Chondrocyte (in vitro differentiated cells): Measurements from ENCODE around the gene AP2S1. TPM values are rescaled to one million over a fixed set of nuclear protein-coding genes. Genes with fewer than 3 reads are reported as not detected.

Experiments
- DNase-seq: peaks from one replicate; pipeline ENCODE4 v3.0.0; 2021; ENCODE audit warnings: mixed read lengths, low spot score
- H3K27ac Mint-ChIP-seq: one replicate; pipeline ENCODE4 v1.8.0; 2021; ENCODE audit warnings: mild to moderate bottlenecking, moderate library complexity, mixed read lengths; ENCODE audit not compliant: unreplicated experiment
- H3K27me3 Mint-ChIP-seq: 2 replicates; pipeline ENCODE4 v1.8.0; 2021; ENCODE audit warnings: low read depth, mixed read lengths
- H3K36me3 Mint-ChIP-seq: 2 replicates; pipeline ENCODE4 v1.8.0; 2021; ENCODE audit warnings: low read depth, mixed read lengths
- H3K4me1 Mint-ChIP-seq: 2 replicates; pipeline ENCODE4 v1.8.0; 2021; ENCODE audit warnings: low read depth, mild to moderate bottlenecking, mixed read lengths
- H3K4me3 Mint-ChIP-seq: one replicate; pipeline ENCODE4 v1.8.0; 2021; ENCODE audit warnings: mild to moderate bottlenecking, moderate library complexity, mixed read lengths; ENCODE audit not compliant: unreplicated experiment
- H3K9me3 Mint-ChIP-seq: 2 replicates; pipeline ENCODE4 v1.8.0; 2021; ENCODE audit warnings: low read depth, mixed read lengths
- total RNA-seq: library from RNA; stranded (reverse); gene quantifications from 3 replicates; pipeline ENCODE4 v1.2.1, GENCODE V29; 2021
- TF ChIP-seq, protein P1 (sequence below): fragments of 200-600 bp; sonication (generic); IDR thresholded peaks from 2 replicates; pipeline ENCODE4 v1.5.0; 2021; ENCODE audit warnings: antibody characterized with exemption, mild to moderate bottlenecking, moderate library complexity

Gene AP2S1
- total RNA-seq, 1 donor from 2014 or later: 189 TPM

DNA sequence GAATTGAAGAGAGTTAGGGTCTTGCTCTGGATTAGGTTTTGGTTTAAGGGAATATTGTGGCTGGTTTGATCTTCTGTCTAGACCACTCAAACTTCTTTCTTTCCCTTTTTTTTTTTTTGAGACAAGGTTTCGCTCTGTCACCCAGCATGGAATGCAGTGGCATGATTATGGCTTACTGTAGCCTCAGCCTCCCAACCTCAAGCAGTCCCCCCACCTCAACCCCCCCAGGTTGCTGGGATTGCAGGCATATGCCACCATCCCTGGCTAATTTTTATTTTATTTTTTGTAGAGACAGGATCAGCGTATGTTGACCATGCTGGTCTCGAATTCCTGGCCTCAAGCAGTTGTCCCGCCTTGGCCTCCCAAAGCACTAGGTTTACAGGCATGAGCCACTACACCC, 31.4 kb upstream of the AP2S1 start:
- TF ChIP-seq, protein P1, sequence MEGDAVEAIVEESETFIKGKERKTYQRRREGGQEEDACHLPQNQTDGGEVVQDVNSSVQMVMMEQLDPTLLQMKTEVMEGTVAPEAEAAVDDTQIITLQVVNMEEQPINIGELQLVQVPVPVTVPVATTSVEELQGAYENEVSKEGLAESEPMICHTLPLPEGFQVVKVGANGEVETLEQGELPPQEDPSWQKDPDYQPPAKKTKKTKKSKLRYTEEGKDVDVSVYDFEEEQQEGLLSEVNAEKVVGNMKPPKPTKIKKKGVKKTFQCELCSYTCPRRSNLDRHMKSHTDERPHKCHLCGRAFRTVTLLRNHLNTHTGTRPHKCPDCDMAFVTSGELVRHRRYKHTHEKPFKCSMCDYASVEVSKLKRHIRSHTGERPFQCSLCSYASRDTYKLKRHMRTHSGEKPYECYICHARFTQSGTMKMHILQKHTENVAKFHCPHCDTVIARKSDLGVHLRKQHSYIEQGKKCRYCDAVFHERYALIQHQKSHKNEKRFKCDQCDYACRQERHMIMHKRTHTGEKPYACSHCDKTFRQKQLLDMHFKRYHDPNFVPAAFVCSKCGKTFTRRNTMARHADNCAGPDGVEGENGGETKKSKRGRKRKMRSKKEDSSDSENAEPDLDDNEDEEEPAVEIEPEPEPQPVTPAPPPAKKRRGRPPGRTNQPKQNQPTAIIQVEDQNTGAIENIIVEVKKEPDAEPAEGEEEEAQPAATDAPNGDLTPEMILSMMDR: no peak
- Mint-ChIP-seq H3K27ac (peak overlapping the region; percentile 8), H3K4me3 (no peak overlapping the region)

DNA sequence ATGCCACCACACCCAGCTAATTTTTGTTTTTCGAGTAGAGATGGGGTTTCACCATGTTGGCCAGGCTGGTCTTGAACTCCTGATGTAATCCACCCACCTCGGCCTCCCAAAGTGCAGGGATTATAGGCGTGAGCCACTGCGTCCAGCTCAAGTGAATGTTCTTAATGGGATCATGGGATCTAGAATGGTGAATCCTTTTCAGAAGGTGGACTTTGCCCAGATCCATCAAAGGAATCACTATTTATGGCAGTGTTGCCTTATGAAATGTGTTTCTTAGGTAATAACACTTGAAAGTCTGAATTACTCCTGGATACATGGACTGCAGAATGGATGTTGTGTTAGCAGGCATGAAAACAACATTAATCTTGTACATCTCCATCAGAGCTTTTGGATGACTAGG, 30.4 kb upstream of the AP2S1 start:
- H3K27ac Mint-ChIP-seq: no peak overlapping the region
- H3K4me3 Mint-ChIP-seq: no peak overlapping the region
- peaks cover 44% of the 10 kb centered on the region for H3K4me1 Mint-ChIP-seq
- no peaks in the 10 kb centered on the region for H3K36me3 Mint-ChIP-seq
- TF ChIP-seq, protein P1: no peak
- no peak for DNase-seq
- H3K9me3 Mint-ChIP-seq: no peaks in the 10 kb centered on the region
- no peaks in the 10 kb centered on the region for H3K27me3 Mint-ChIP-seq

More for the DNA sequence above, 31.4 kb upstream of the AP2S1 start:
- H3K4me1 Mint-ChIP-seq: peaks cover 53% of the 10 kb centered on the region
- no peaks in the 10 kb centered on the region for H3K36me3 Mint-ChIP-seq
- H3K9me3 Mint-ChIP-seq: no peaks in the 10 kb centered on the region
- no peaks in the 10 kb centered on the region for H3K27me3 Mint-ChIP-seq
- no peak for DNase-seq

DNA sequence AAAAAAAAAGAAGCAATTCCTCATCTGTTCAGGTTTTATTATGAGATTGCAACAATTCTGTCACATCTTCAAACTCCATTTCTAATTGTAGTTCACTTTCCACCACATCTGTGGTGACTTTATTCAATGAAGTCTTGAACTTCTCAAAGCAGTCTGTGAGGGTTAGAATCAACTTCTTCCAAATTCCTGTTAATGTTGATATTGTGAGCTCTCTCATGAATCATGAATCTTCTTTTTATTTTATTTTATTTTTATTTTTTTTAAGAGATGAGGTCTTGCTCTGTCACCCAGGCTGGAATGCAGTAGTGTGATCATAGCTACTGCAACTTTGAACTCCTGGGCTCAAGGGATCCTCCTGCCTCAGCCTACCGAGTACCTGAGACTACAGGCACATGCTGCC, 29.8 kb upstream of the AP2S1 start:
- H3K27me3 Mint-ChIP-seq: no peaks in the 10 kb centered on the region
- peak overlapping the region; percentile 88 for H3K27ac Mint-ChIP-seq

DNA sequence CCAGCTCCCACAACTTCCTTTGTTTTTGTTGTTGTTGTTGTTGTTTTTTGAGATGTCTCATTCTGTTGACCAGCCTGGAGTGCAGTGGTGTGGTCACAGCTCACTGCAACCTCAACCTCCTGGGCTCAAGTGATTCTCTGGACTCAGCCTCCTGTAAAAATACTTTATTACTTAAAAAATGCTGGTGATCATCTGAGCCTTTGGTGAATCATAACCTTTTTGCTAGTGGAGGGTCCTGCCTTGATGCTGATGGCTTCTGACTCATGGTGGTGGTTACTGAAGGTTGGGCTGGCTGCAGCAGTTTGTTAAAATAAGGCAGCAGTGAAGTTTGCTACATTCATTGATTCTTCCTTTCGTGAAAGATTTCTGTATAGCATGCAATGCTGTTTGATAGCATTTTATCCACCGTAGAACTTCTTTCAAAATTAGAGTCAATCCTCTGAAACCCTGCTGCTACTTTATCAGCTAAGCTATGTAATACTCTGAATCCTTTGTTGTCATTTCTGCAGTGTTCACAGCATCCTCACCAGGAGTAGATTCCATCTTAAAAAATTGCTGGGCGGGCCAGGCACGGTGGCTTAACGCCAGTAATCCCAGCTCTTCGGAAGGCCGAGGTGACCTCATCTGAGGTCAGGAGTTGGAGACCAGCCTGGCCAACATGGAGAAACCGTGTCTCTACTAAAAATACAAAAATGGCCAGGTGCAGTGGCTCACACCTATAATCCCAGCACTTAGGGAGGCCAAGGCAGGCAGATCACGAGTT, 28.1 kb upstream of the AP2S1 start:
- Mint-ChIP-seq H3K4me3 (no peak overlapping the region), H3K9me3 (no peaks in the 10 kb centered on the region), H3K27ac (peak overlapping the region; percentile 90), H3K36me3 (no peaks in the 10 kb centered on the region), H3K27me3 (no peaks in the 10 kb centered on the region), H3K4me1 (peaks cover 49% of the 10 kb centered on the region)
- TF ChIP-seq, protein P1: no peak
- DNase-seq: no peak

More for the DNA sequence above, 29.8 kb upstream of the AP2S1 start:
- no peak for DNase-seq
- Mint-ChIP-seq H3K4me3 (no peak overlapping the region), H3K36me3 (no peaks in the 10 kb centered on the region), H3K9me3 (no peaks in the 10 kb centered on the region), H3K4me1 (peaks cover 43% of the 10 kb centered on the region)
- TF ChIP-seq, protein P1: no peak

DNA sequence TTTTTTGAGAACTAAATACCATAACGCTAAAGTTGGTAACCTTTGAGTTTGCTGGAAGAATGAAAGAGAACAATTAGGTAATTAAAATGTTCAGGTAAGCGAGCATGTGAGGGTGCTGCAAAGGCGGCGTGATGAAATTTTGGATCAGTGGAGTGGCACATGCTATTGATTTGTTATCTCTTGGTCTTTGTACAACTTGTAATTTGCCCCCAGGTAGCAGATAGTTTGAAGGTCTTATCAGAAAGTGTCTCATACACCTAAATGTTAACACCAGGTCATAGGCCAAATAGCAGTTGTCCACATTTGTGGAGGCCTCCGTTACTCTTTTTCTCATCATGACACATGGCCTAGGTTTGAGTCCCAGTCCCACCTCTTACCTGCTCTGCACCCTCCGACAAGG, 25.0 kb upstream of the AP2S1 start:
- peak overlapping the region; percentile 73 for H3K27ac Mint-ChIP-seq
- H3K36me3 Mint-ChIP-seq: no peaks in the 10 kb centered on the region
- DNase-seq: no peak
- H3K4me3 Mint-ChIP-seq: no peak overlapping the region
- no peaks in the 10 kb centered on the region for H3K9me3 Mint-ChIP-seq
- TF ChIP-seq, protein P1: no peak
- H3K4me1 Mint-ChIP-seq: peaks cover 45% of the 10 kb centered on the region
- no peaks in the 10 kb centered on the region for H3K27me3 Mint-ChIP-seq
